H54 (cell line): Measurements from ENCODE around the gene MAP4K1.
"Not testable (repeated sequence)": the region's sequence is repeated elsewhere in the genome, so short reads cannot be mapped to it uniquely, and the experiment has no call there.

ENCODE experiments used
- DNase-seq: peaks from one replicate; pipeline ENCODE4 v3.0.0; 2011; ENCODE audit warnings: low spot score, mixed read lengths; ENCODE audit not compliant: insufficient read length
- FAIRE-seq: peaks from 3 replicates; lab custom pipeline; 2011; peaks lifted over from hg19 to GRCh38; lab: Jason Lieb, UNC
- POLR2A ChIP-seq: IDR thresholded peaks from 2 replicates; pipeline ENCODE4 v1.6.1; 2011; ENCODE audit warnings: low read depth, mild to moderate bottlenecking, low read length

The MAP4K1 gene

DNA sequence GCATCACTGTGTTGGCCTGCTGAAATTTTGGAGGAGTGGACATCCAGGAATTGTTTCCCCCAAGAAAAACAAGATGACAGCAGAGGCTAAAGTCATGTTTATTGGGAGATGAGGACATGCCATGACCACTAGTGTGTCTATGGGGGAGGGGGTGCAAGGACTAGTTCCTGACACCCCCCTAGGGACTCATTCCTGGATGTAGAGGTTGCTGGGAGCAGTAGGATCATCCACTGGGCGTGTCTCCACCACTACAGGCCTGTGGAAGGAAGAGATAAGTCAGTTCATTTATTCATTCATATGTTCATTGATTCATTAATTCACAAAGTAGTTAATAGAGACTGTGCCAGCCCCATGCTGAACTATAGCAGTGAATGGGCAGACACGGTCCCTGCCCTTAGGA lies 30.2 kb downstream of the MAP4K1 start:
- DNase-seq, result no peak
- FAIRE-seq, result no peak
- no peak for TF ChIP-seq POLR2A

- no peak for TF ChIP-seq POLR2A
- DNase-seq, result no peak
- FAIRE-seq, result no peak
Observed at GRCh38 chr19:38583985-38584305, 33.8 kb downstream of the MAP4K1 start.

GRCh38 chr19:38583219-38583984 lies 34.4 kb downstream of the MAP4K1 start:
- no peak for FAIRE-seq
- no peak for TF ChIP-seq POLR2A
- no peak for DNase-seq

DNA sequence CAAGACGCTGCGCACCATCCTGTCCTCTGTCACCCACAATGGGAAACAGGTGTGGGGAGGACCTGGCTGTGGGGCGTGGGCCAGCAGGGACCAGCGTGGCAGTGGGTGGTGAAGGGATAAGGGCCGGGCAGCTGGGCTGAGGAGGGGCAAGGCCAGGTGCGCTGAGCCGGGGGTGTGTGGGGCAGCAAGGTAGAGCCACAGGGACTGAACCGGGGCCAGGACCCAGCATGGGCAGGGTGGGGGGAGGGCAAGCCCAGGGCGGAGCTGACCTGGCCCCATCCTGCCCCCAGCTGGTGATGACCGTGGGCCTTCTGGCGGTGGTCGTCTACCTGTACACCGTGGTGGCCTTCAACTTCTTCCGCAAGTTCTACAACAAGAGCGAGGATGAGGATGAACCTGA lies 37.7 kb downstream of the MAP4K1 start:
- TF ChIP-seq POLR2A, result no peak
- DNase-seq, result no peak
- no peak for FAIRE-seq

- not testable (repeated sequence) for DNase-seq, FAIRE-seq
Observed at GRCh38 chr19:38579304-38579703, 38.4 kb downstream of the MAP4K1 start.

DNA sequence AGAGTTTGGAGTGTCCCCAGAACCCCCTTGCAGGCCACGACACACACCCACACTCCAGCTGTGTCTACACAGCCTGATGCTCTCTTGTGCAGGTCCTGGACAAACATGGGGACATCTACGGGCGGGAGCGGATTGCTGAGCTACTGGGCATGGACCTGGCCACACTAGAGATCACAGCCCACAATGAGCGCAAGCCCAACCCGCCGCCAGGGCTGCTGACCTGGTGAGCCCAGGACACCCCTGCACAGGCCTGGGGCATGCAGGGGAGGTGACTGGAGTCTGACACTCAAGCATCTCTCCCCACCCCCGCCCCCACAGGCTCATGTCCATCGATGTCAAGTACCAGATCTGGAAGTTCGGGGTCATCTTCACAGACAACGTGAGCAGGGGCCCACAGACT lies 39.9 kb downstream of the MAP4K1 start:
- no peak for FAIRE-seq
- no peak for DNase-seq
- TF ChIP-seq POLR2A, result no peak

DNA sequence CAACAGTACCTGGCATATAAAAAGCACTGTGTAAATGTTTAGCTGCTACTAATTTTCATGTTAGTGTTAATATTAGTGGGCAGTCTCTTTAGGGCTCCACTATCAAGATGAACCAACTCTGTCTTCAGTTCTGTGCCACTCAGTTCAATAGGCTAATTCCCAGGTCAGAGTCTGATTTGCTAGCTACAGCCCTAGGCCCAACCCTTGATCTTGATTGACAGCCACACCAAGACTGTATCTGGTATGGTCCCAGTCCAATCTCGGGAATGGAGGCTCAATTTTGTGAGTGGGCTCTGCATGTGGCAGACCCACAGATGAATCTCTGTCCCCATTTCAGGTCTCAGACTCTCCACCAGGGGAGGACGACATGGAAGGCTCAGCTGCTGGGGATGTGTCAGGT lies 46.1 kb downstream of the MAP4K1 start:
- FAIRE-seq (no peak), DNase-seq (no peak)
- no peak for TF ChIP-seq POLR2A

DNA sequence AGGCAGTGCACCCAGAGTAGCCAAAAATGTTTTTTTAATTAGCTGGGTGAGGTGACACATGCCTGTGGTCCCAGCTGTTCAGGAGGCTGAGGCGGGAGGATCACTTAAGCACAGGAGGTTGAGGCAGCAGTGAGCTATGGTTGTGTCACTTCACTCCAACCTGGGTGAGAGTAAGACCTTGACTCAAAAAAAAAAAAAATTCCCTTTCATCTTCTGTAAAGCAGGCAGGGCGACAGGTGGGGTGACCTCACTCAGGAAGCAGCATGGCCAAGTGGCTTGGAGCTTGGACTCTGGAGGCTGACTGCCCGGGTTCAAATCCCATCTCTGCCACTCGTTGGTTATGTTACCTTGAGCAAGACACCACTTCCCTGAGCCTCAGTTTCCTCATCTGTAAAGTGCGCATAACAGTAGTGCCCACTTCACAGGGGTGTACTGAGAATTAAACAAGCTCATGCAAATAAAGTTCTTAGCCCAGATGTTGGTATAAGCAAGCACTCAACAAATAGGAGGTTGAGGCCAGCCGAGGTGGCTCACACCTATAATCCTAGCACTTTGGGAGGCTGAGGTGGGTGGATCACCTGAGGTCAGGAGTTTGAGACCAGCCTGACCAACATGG lies 48.3 kb downstream of the MAP4K1 start:
- DNase-seq (no peak), FAIRE-seq (no peak)
- TF ChIP-seq POLR2A, result no peak

GRCh38 chr19:38565691-38566105 lies 52.1 kb downstream of the MAP4K1 start:
- no peak for TF ChIP-seq POLR2A
- no peak for DNase-seq
- FAIRE-seq, result no peak

GRCh38 chr19:38564981-38565690 lies 52.6 kb downstream of the MAP4K1 start:
- FAIRE-seq (no peak), DNase-seq (no peak)

GRCh38 chr19:38563475-38563874 lies 54.3 kb downstream of the MAP4K1 start:
- TF ChIP-seq POLR2A, result no peak

More at GRCh38 chr19:38564981-38565690, 52.6 kb downstream of the MAP4K1 start:
- TF ChIP-seq POLR2A, result no peak

DNA sequence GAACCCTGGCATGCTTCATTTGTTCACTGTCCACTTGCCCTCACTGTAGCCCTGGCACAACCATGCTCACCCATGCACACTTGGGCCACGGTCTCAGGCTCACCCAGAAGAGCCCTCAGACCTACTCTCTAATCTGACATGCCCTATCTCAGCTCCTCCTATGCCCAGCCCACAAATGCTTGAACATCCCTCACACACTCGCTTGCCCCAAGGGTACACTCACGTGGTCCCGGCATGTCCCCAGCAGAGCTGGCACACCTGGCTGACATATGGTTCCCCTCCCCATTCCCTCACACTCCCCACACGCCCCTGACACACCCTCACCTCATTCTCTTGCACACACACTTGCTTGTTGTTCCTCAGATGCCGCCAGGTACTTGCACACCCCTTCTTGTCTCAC lies 55.7 kb downstream of the MAP4K1 start:
- DNase-seq (no peak), FAIRE-seq (no peak)
- no peak for TF ChIP-seq POLR2A

More at GRCh38 chr19:38563475-38563874, 54.3 kb downstream of the MAP4K1 start:
- FAIRE-seq (no peak), DNase-seq (no peak)

GRCh38 chr19:38561658-38562057 lies 56.1 kb downstream of the MAP4K1 start:
- TF ChIP-seq POLR2A, result no peak
- FAIRE-seq (no peak), DNase-seq (no peak)

DNA sequence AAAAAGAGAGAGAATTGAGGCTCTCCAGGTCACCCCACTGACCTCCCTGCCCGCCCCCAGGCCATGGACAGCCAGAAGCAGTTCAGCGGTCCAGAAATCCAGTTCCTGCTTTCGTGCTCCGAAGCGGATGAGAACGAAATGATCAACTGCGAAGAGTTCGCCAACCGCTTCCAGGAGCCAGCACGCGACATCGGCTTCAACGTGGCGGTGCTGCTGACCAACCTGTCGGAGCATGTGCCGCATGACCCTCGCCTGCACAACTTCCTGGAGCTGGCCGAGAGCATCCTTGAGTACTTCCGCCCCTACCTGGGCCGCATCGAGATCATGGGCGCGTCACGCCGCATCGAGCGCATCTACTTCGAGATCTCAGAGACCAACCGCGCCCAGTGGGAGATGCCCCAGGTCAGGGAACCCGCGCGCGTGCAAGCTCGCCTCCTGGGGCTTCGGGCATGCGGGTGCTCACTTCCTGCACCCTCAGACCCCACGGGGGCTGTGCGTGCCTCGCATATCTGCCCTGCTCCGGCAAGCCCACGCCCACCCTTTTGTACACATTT lies 56.6 kb downstream of the MAP4K1 start:
- DNase-seq, result no peak
- no peak for TF ChIP-seq POLR2A
- FAIRE-seq, result no peak
